ENCODE data around the gene MIS12.

The MIS12 gene, protein sequence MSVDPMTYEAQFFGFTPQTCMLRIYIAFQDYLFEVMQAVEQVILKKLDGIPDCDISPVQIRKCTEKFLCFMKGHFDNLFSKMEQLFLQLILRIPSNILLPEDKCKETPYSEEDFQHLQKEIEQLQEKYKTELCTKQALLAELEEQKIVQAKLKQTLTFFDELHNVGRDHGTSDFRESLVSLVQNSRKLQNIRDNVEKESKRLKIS

DNA sequence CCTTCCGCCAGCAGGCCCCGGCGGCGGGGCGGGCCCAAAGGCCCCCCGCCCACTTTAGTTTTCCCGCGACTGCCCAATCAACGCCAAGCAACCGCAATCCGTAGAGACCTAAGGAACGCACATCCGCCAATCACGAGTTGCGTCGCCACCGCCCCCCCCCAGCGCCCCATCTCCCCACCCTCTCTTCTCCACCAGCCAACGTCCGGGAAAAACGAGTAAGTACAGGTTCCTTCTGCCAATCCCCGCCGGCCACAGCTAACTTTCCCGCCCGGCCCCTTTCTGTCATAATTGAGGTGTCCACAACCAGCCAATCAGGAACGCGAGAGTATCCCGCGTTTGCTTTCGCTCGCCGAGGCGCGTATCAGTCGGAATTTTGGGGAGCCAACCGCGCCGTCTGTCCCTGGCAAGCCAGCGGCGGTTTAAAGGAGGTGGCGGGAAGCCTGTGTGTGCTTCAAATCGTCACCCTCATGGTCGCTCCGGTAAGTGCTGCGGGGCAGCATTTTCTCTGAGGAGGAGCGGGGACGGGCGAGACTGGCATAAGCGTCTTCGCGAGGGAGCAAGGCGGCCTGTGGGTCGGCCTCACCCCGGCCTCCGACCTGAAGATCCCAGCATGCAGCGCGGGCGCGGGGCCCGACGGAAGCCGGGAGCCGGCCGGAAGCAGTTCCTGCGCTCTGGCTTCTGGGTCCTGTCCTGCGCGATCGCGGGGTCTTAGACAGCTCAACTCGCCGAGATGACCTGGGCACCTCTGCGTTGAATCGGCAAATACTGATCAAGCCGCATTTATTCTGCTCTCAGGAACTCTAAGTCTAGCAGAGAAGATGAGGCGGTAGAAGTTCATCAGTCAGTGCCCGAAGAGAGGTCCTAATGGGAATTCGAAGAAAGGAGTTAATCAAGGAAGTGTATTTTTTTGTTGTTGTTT, at the start of gene MIS12:
Gene MIS12 (plus strand): TSS at position 361 of the 919 bp plus-strand sequence. CDS start 2,297 bp downstream, outside the sequence.
- DNase-seq: peak; percentile 100

DNA sequence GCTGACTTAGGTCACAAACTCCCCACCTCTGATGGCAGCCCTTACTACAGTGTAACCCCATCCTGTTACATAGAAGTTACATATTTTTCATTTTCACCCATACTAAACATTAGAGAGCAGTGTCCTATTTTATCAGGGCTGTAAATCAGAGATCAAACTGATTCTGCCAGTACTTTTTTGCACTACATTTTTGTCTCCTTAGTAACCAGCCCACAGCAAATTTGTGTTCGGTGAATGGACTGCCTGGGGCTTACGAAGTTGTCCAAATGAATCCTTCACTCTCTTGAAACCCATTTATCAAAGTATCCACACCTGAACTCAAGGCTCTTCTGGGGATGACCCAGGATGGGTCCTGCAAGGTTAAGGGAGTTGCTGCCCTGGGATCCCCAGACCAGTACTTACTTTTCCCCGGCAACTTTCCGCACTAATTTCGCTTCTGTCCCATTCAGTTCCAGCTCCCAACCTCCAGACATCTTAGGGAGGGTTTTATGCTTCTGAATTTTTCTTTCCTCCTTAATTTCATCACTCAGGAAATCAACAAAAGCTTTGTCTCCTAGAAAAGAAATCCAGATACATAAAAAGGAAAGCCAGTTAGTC, 48.5 kb upstream of the MIS12 start:
- peak; percentile 87 for DNase-seq

DNA sequence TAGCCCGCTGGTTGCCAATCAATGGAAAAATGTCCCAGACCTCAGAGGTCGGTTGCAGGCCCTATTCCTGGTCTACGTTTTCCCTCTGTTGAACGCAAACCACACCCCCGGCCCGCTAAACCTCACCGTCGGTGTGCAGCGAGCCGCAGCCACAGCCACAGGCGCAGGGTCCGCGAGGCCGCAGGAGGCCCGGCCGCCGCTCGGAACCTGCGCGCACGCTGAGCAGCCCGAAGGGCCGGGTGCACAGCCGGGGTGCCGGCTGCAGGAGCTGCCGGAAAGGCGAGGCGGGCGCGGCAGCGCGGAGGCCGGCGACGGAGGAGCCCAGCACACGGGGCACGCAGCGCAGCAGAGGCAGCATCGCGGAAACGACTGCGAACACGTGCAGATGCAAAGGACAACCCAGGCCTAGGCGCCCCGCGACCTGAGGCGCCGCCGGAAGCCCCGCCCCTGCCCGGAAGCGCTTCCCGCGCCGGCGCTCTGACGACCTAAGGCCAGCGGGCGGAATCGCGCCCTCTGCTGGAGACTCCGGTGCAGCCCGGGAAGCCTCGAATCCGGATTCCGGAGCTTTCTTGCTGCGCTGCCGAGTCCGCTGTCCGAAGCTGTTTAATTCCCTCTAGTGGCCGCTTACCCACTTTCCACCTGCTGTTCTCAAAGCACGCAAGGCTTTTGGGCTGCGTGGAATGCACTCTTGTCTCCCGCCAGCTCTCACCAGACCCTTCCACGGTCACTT, 47.5 kb upstream of the MIS12 start, which contains the start of gene C1QBP:
Gene C1QBP (minus strand): TSS at position 440 of the 730 bp plus-strand sequence. CDS start 82 bp downstream, at position 358.
- peak; percentile 92 for DNase-seq

DNA sequence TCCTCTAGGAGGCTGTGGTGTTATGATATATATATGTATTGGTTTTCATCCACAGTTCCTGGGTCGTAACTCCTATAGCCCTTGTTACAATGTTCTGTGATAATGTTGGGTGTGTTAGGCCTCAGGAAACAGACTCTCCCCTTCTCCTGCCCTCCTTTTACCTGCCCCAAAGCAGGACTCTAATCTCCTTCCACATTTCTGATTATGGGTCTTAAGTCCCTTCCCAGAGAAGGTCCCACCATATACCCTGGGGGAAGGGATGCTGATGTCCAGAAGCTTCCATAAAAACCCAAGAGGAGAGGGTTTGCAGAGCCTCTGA, 47.0 kb upstream of the MIS12 start:
- no peak for DNase-seq

DNA sequence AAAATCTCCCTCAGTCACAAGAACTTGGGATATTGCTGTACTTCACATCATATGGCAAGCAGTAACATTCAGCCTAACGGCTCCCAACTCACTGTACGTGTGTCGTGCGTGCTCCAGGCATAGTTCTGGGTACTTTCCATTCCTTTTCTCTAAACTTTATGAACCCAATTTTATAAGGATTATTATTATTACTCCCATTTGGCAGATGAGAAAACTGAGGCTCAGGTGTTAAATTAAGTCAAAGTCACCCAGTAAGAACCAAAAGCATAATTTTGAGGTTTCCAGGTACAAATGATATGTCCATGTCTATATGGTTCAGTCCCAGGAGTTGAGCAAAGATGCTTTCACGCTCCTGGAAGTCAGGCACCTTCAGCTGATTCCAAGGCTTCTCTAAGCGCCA, 42.6 kb upstream of the MIS12 start:
- DNase-seq: no peak

DNA sequence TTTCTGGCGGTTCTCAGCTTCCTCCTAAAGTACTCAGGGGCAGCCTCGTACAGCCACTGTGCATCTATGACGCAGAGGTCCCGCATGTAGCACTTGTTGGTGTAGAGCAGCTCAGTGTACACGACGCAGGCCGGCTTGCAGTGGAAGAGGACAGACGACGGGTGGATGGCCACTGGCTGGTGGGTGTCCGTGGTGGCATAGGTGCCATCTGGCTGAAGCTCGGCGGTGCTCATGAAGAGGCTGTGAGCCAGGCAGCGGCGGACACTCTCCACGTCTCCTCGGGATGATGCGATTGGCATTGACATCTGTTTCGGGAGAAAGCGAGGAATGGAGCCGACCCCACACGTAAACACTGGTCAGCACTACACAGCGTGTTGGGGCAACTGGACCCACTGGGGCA, 42.2 kb upstream of the MIS12 start:
- no peak for DNase-seq

DNA sequence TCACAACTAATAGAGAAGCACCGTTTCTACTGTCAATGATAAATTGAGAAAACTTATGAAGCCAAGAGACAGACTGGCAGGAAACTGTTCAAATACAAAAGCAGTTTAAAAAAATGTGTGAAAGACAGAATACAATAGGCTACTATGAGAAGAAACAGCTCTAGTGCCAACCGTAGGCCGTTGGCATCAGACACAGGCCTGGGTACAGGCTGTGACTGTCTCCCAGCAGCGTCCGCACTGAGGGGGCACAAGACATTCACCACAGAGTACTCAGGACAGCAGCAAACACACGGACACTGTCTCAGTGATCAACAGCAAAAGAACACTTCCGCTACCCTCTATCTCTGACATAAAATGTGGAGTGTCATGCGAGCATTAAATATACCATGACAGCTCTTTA, 39.6 kb upstream of the MIS12 start:
- no peak for DNase-seq

DNA sequence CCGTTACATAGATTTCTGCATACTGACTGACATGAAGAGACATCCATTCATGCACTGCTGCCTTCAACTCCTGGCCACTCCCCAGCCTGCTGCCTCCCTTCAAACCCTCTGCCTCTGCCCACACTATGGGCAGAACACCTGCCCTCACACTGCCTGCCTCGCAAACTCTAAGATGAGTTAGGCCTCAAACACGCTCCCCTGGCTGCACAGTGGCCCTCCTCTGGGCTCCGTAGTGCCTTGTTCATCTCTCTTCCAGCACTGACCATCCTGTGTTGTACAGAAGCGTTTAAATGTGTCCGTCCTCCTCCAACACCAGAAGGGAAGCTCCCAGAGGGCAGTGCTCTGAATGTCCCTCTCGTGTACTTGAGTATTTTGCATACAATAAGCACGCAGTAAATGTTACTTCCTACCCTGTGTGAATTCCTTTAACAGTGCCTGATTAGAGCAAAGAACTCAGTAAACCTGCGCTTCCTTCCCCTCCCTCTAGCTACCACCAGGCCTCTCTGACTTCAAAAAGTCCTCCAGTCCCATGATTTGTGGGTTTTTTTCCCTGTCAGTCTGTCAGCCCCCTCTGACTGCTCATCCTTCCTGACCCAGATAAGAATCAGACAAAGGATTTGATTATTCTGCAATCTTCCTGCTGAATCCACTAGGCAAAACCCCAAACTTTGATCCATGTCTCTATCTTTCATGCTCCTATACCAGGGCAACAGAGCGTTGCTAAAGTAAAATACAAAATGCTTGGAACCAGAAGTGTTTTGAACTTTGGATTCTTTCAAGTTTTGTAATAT, 21.5 kb upstream of the MIS12 start:
- no peak for DNase-seq

DNA sequence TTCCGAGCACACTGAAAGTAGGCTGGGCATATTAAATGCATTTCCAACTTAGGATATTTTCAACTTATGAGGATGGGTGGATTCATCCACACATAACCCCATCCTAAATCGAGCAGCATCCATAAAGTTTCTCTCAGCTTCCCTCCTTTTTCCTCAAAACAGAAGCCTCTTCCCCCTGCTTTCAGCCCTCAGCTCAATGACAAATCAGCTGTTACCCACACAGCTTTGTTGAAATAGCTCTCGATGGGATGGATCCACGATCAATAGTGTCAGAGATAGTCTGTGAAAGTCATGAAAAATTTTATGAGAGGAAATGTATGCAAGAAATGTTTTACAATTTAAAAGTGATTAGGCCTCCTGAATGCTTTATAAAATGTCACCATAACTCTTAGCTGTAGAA, 20.1 kb upstream of the MIS12 start:
- no peak for DNase-seq

DNA sequence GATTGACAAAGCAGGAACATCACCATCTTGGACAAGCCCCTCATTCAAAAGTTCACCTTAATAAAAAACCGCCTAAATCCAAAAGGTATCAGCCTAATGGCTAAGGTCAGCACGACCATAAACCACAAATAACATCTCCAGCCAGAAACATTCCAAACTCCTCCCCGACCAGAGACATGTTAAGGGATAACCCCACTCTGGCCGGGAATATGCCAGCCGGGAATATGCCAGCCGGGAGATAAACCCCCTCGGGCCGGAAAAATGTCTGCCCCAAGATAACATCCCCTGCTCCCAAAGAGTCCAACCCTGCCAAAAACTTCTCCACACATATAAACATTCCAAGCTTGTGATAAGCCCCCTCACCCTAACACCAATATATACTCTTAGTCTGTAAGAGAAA, 18.9 kb upstream of the MIS12 start:
- peak; percentile 21 for DNase-seq

DNA sequence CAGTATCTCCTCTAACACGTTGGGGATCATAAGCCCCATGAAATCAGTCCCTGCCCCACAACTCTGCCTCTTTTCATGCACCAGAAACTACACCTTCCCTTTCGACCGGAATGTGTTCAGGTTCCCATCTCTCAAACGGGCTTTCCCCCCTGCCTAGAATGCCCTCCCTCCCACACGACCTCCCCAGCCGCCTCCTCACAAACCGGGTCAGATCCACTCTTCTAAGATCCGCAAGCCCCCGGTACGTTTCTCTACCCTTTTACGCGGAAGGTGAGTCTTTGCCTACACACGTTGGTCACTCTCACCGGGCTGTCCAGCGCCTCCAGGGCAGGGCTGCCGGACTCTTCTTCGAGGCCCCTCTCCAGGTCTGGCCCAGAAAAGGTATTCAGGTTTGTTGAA, 18.3 kb upstream of the MIS12 start:
- no peak for DNase-seq

DNA sequence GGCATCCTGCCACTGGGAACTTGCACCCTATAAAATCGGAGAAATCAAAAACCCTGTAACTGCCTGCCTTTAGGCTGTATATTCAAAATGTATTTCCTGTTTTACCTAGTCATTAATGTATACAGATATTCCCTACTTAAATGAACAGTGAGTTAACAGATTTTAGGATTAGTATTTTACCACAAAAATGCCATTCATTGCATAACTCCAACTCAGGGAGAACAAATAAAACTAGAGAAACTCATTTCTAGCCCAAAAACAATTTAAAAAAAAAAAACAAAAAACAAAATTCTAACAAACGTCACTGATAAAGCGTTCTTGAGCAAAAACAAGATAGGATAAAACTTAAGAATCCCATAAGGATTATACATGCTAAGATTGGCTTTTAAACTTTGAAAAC, 13.9 kb upstream of the MIS12 start:
- no peak for DNase-seq

DNA sequence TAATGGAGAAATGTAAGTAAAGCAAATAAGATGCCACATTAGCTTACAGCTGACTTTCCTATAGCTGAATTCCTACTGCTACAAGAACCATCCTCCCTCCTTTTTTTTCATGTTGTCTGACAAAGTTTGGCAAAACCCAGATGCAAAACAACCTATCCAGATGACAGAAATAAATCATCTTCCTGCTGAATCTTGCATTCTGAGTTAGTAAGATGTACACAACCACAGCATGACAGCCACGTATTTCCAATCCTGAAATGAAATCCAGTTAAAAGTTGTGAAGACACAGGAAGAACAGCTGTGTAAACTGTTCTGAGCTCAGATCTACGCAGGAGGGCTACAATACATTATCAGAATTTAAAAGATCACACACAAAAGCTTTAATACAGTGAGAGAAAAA, 12.5 kb upstream of the MIS12 start:
- DNase-seq: no peak

DNA sequence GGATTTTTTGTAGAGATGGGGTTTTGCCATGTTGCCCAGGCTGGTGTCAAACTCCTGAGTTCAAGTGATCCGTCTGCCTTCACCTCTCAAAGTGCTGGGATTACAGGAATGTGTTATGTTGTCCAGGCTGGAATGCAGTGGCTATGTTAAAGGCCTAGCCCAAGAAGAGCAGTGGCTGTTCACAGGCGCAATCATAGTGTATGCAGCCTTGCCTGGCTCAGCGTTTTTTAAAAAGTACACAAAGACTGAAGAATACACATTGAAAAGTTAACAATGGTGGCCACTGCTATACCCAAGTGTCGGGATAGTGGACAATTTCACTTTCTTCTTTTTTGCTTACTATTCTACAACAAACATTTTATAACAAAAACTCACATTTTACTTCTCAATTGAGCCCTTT, 7.4 kb upstream of the MIS12 start:
- DNase-seq: no peak

DNA sequence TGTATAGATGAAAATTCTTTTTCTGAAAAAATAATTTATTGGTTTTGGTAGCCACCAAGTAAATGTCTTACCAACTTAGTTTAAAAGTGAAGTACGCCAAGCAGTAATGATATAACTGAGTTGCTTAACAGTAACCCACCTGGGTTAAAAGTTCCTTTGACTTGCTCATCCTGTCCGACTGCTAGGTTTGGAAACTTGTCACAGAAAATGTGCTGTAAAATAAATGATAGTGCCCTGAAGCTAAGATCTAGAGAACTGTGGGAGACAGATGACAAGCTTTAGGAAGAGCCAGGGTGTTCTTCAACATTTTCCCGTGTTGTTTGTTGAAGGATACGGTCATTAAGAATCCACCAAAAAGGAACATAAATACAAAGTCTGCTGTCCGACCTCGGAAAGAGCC, 5.4 kb upstream of the MIS12 start:
- no peak for DNase-seq

DNA sequence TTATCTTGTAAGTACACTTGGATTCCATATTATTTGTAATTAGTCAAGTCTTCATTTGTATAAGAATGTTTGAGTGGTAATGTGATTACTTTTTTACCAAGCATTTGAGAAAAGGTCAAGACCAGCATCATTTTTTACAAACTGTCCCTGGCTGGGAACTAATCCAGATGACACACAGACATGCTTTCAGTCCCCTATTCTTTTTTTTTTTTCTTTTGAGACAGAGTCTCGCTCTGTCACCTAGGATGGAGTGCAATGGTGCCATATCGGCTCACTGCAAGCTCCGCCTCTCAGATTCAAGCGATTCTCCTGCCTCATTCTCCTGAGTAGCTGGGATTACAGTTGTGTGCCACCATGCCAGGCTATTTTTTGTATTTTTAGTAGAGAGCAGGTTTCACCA, 4.9 kb upstream of the MIS12 start:
- no peak for DNase-seq

DNA sequence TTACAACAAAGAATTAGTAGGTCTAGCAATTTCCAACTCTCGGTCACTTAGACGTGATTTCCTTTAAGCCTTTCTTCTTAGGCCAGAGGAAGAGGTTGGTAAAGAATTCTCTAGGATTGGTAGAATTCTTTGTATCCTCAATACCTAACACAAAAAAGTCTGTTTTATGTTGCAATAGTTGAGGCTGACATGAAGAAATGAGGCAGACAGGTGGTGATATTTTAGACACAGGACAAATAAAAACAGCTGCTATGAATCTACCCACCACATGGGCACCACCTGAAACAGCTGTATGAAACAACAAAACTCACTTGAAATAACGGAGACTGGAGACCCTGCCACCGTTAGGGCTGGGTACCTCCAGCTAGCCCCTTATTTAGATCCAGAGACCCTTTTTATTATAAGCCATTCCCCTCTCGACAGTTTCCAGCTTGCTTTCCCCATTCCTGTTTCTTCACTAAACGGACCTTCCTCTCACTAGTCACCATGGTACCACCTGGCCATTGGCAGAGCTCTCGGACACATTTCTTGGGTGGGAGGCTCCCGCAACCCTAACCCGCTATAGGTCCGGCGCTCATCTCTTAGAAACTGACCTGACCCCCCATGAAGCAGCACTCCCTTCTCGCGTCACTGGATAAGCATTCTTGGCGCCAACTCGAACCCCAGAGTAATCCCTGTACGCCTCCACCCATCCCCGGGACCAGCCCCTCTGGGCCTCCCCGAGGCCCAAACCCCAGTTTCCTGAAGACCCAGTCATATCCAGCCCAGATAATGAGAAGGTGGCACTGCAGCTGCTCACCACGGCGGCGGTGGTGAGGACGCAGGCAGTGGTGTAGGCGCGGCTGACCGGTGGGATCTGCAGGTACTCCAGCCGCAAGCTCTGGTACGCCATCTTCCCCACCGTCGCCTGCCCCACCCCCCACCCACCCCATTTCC, 828 bp upstream of the MIS12 start, which contains the start of gene DERL2:
Gene DERL2 (minus strand): TSS at position 909 of the 936 bp plus-strand sequence. CDS start 17 bp downstream, at position 892.
- DNase-seq: peak; percentile 70

DNA sequence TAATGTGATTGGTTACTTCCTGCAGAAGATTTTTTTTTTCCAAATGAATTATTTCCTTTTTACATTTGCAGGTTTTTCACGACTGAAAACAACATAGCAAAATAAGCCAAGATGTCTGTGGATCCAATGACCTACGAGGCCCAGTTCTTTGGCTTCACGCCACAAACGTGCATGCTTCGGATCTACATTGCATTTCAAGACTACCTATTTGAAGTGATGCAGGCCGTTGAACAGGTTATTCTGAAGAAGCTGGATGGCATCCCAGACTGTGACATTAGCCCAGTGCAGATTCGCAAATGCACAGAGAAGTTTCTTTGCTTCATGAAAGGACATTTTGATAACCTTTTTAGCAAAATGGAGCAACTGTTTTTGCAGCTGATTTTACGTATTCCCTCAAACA, 2.4 kb downstream of the MIS12 start:
- no peak for DNase-seq

DNA sequence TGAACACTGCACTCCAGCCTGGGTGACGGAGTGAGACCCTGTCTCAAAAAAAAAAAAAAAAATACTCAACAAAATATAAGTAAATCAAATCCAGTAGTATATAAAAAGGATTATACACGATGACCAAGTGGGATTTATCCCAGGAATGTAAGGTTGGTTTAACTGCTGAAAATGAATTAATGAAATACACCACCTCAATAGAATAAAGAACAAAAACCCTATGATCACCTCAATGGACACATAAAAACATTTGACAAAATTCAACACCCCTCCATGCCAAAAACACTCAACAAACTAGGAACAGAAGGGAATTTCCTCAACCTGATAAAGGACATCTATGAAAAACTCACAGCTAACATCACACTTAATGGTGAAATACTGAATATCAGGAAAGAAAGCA, 6.6 kb downstream of the MIS12 start:
- DNase-seq: no peak

DNA sequence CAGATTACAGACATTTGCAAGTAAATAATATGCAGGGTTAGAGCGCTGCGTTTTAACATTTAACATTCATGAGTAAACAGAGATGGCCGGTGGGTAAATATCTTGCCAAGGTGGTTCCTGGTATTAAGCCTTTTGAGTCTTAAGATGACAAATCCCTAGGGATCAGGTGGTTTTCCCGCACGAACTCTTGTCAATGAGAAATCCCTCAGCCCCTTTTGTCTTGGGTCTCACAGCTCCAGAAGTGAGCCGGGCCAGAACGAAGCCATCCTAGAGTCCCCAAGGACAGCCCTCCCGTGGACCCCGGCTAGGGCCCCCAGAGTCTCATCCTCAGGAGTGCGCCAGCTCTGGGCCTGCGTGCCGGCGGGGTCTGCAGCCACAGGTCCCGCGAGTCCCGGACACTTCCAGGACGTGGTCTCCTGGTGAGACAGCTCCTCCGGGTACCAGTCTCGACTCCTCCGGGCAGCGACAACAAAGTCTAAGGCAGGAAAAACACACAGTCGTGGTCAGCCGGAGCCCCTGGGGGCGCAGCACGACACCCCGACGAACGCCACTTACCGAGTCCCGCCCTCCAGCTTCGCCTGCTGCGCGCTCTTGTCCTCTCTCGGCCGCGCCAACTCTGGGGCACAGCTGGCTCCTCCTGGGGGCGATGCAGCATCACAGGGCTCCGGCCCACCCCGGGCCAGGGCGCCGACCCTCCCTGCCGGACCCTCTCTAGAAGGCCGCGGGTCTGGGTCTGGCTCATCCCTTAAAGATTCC, 13.3 kb downstream of the MIS12 start:
- peak; percentile 28 for DNase-seq

DNA sequence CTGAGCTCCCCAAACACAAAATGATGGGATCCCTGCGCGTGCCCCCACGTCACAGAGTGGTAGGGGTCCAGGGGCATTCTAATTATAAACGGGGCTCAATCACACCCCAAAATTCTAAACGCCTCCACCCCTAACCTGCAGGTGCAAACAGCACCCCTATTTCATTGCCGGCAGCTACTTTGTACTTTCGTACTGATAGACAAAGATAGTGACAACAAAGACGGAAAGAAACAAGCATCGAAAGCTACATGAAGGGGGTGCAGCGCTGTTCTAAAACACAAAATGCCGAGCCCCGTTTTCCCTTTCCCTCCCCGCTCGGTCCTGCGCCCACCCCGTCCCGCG, 13.9 kb downstream of the MIS12 start:
- DNase-seq: no peak
